AG09309 (cell line): ENCODE measurements around the gene LILRB4.
"Not testable (repeated sequence)": the region's sequence is repeated elsewhere in the genome, so short reads cannot be mapped to it uniquely, and the experiment has no call there.

ENCODE experiments used
- DNase-seq: peaks from one replicate; pipeline ENCODE4 v3.0.0-alpha.2; 2010; ENCODE audit warnings: low read depth
- H3K4me3 ChIP-seq: 2 replicates; pipeline ENCODE4 v1.5.1; 2011; ENCODE audit warnings: mild to moderate bottlenecking, low read depth, low read length, moderate library complexity; ENCODE audit not compliant: control insufficient read depth
- CTCF ChIP-seq: IDR thresholded peaks from 2 replicates; pipeline ENCODE4 v1.5.1; 2011; ENCODE audit warnings: mild to moderate bottlenecking, low read depth, low read length, inconsistent platforms; ENCODE audit not compliant: insufficient read depth, control insufficient read depth; ENCODE audit errors: missing control alignments

LILRB4 gene

GRCh38 chr19:54696766-54697165 lies 34.0 kb downstream of the LILRB4 start:
- no peak for TF ChIP-seq CTCF
- no peak overlapping the region for H3K4me3 ChIP-seq
- DNase-seq, result no peak

- DNase-seq, H3K4me3 ChIP-seq: not testable (repeated sequence)
Observed at GRCh38 chr19:54697716-54698115, 34.9 kb downstream of the LILRB4 start.

GRCh38 chr19:54704928-54705327 lies 42.1 kb downstream of the LILRB4 start:
- DNase-seq, result no peak
- no peak for TF ChIP-seq CTCF
- no peak overlapping the region for H3K4me3 ChIP-seq

GRCh38 chr19:54707962-54708361 lies 45.2 kb downstream of the LILRB4 start:
- no peak overlapping the region for H3K4me3 ChIP-seq
- TF ChIP-seq CTCF, result no peak
- no peak for DNase-seq

GRCh38 chr19:54708781-54709180 lies 46.0 kb downstream of the LILRB4 start:
- no peak for TF ChIP-seq CTCF

GRCh38 chr19:54709212-54709948 lies 46.6 kb downstream of the LILRB4 start:
- no peak overlapping the region for H3K4me3 ChIP-seq
- no peak for DNase-seq
- no peak for TF ChIP-seq CTCF

More at GRCh38 chr19:54708781-54709180, 46.0 kb downstream of the LILRB4 start:
- no peak for DNase-seq
- no peak overlapping the region for H3K4me3 ChIP-seq

GRCh38 chr19:54709956-54710355 lies 47.2 kb downstream of the LILRB4 start:
- not testable (repeated sequence) for H3K4me3 ChIP-seq, DNase-seq
